Measurements from ENCODE around the gene MDM2.
"Not testable (repeated sequence)": the region's sequence is repeated elsewhere in the genome, so short reads cannot be mapped to it uniquely, and the experiment has no call there.

DNA sequence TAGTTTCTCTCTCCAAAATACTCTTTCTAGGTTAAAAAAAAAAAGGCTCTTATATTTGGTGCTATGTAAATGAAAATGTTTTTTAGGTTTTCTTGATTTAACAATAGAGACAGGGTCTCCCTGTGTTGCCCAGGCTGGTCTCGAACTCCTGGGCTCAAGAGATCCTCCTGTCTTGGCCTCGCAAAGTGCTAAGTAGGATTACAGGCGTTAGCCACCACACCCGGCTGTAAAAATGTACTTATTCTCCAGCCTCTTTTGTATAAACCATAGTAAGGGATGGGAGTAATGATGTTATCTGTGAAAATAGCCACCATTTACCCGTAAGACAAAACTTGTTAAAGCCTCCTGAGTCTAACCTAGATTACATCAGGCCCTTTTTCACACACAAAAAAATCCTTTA is 33.2 kb downstream of the MDM2 start:
- TF ChIP-seq, protein P1, sequence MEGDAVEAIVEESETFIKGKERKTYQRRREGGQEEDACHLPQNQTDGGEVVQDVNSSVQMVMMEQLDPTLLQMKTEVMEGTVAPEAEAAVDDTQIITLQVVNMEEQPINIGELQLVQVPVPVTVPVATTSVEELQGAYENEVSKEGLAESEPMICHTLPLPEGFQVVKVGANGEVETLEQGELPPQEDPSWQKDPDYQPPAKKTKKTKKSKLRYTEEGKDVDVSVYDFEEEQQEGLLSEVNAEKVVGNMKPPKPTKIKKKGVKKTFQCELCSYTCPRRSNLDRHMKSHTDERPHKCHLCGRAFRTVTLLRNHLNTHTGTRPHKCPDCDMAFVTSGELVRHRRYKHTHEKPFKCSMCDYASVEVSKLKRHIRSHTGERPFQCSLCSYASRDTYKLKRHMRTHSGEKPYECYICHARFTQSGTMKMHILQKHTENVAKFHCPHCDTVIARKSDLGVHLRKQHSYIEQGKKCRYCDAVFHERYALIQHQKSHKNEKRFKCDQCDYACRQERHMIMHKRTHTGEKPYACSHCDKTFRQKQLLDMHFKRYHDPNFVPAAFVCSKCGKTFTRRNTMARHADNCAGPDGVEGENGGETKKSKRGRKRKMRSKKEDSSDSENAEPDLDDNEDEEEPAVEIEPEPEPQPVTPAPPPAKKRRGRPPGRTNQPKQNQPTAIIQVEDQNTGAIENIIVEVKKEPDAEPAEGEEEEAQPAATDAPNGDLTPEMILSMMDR (IDR thresholded peaks at IDR 0.05): not testable (repeated sequence)
- not testable (repeated sequence) for TF ChIP-seq POLR2A (IDR thresholded peaks at IDR 0.05)

All from heart left ventricle (tissue), 13 donors.